Uterus (tissue), 2 donors: Measurements from ENCODE around the gene FGF14.

ENCODE experiments used
- CTCF ChIP-seq, 4 experiments: fragments of 200-600 bp in 2 of 4; fragments of 450-650 bp in 2 of 4; sonication (generic) in 2 of 4; IDR thresholded peaks; one replicate each; pipeline ENCODE4 v1.5.1; 2016 to 2019; ENCODE audit warnings: antibody characterized with exemption in 4 of 4, mild to moderate bottlenecking in 2 of 4, moderate library complexity in 1 of 4
- POLR2A ChIP-seq, 2 donors: fragments of 450-650 bp; IDR thresholded peaks; one replicate each; pipeline ENCODE4 v1.6.1; 2016; ENCODE audit warnings: antibody characterized with exemption in 2 of 2, mild to moderate bottlenecking in 1 of 2, moderate library complexity in 1 of 2

- TF ChIP-seq CTCF (IDR thresholded peaks at IDR 0.05) (no peak), POLR2A (IDR thresholded peaks at IDR 0.05) (no peak)
Measured at GRCh38 chr13:102302534-102302933, 99.3 kb downstream of the FGF14 start.
